ENCODE measurements around the gene SCYGR3. TPM values are rescaled to one million over a fixed set of nuclear protein-coding genes. Genes with fewer than 3 reads are reported as not detected.

The SCYGR3 gene, protein sequence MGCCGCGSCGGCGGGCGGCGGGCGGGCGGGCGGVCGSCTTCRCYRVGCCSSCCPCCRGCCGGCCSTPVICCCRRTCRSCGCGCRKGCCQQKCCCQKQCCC
- not detected in 2 replicates for total RNA-seq

DNA sequence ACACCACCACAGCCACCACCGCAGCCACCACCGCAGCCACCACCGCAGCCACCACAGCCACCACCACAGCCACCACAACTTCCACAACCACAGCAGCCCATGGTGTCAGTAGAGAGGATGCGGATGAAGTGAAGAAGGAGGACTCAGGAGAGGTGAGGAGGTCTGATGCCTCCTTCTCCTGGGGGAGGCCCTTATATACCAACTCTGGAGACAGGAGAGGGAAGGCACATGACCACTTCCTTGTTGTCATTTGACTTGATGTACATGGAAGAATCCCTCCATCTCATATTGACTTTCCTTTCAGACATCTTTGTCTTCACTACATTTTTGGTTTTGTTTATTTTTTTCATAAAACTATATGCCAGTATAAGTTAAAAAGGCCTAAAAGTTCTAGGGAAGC lies at the start of gene SCYGR3:
Gene SCYGR3 (minus strand): TSS at position 101 of the 400 bp plus-strand sequence. CDS start 0 bp downstream, at position 101.

GRCh38 chr2:227617316-227618230 lies 2.9 kb upstream of the SCYGR3 start, which contains the start of gene SCYGR4:
Gene SCYGR4 (plus strand): TSS chr2:227617498. CDS start chr2:227617498, 0 bp downstream.

DNA sequence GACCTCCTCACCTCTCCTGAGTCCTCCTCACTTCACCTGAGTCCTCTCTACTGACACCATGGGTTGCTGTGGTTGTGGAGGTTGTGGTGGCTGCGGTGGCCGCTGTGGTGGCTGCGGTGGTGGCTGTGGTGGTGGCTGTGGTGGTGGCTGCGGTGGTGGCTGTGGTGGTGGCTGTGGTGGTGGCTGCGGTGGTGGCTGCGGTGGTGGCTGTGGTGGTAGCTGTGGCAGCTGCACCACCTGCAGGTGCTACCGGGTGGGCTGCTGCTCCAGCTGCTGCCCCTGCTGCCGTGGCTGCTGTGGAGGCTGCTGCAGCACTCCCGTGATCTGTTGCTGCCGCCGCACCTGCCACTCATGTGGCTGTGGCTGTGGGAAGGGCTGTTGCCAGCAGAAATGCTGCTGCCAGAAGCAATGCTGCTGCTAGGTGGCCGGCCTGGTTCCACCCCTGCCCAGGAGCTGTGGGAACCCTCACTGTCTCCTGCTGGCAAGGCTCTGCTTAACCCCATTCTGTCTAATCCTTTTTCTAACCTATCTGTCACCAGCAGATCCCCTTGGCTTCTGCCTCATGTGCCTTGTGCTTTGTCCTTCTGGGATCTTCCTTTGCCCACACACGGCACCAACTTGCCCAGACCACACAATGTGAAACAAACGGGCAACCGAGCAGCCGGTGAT lies 15.7 kb downstream of the SCYGR3 start, which contains the start of gene SCYGR2:
Gene SCYGR2 (plus strand): TSS at position 59 of the 669 bp plus-strand sequence. CDS start 0 bp downstream, at position 59.

Other genes with a start within 250 kb of the SCYGR3 start
- gene TM4SF20, start 235.5 kb downstream of the SCYGR3 start, total RNA-seq: not detected in 2 replicates
- gene SCYGR1, start 226.9 kb downstream of the SCYGR3 start, total RNA-seq: not detected in 2 replicates
- 41.3 and 43.6 TPM in 2 replicates for gene AGFG1, start 142.7 kb downstream of the SCYGR3 start, total RNA-seq
- gene SCYGR2, start 15.9 kb downstream of the SCYGR3 start, total RNA-seq: not detected in 2 replicates
- not detected in 2 replicates for gene SCYGR4, start 2.7 kb upstream of the SCYGR3 start, total RNA-seq
- gene SCYGR5, start 52.0 kb upstream of the SCYGR3 start, total RNA-seq: not detected in 2 replicates
- under 0.01 and 0.15 TPM in 2 replicates for gene SLC19A3, start 103.2 kb upstream of the SCYGR3 start, total RNA-seq
- gene SCYGR6, start 109.9 kb upstream of the SCYGR3 start, total RNA-seq: not detected in 2 replicates
- not detected in 2 replicates for gene SCYGR7, start 113.5 kb upstream of the SCYGR3 start, total RNA-seq
- not detected in 2 replicates for gene SCYGR8, start 131.1 kb upstream of the SCYGR3 start, total RNA-seq
- gene CCL20, start 199.0 kb upstream of the SCYGR3 start, total RNA-seq: 0.65 TPM in 1 of 2 replicates, not detected in the other

Data from epithelial cell of umbilical artery (primary cell).